A673 (cell line): Measurements from ENCODE around the gene AICDA.

Source experiments
- CTCF ChIP-seq: fragments of 300-800, 200-600 bp; sonication (generic); conservative IDR thresholded peaks from 2 replicates; pipeline ENCODE4 v1.5.1; 2017; ENCODE audit warnings: low read depth, mild to moderate bottlenecking, antibody characterized with exemption, low read length, moderate library complexity, mixed read lengths
- EZH2 ChIP-seq: fragments of 200-600 bp; sonication (generic); IDR thresholded peaks from 2 replicates; pipeline ENCODE4 v1.6.1; 2017; ENCODE audit warnings: borderline replicate concordance, low read depth, mild to moderate bottlenecking, mixed read lengths, antibody characterized with exemption, low read length; ENCODE audit not compliant: poor library complexity, severe bottlenecking

GRCh38 chr12:8563356-8563755, 49.3 kb downstream of the AICDA start:
- TF ChIP-seq EZH2, result no peak
- TF ChIP-seq CTCF, result no peak
